GM12878 (cell line): ENCODE data around the gene PRKACG. TPM values are rescaled to one million over a fixed set of nuclear protein-coding genes. Genes with fewer than 3 reads are reported as not detected.

Source experiments
- ATAC-seq: fragments of 200-7000 bp; cut with Tn5 transposase; 3 replicates; pipeline ENCODE4 v1.9.1; 2020; ENCODE audit warnings: mild to moderate bottlenecking, moderate library complexity
- BruUV-seq: library from RNA; stranded (reverse); fragments of 400-500 nt; replicated peaks from 2 replicates; lab custom pipeline; 2021; lab: Mats Ljungman, UMichigan
- CTCF ChIA-PET: fragments of 300-600 bp; sonication (Branson Sonifier 250); formaldehyde crosslinking; extraction: SDS; loops from one replicate; lab custom pipeline; 2021; ENCODE audit warnings: inconsistent platforms; lab: Yijun Ruan, JAX
- POLR2A ChIA-PET: fragments of 350-600 bp; formaldehyde crosslinking; extraction: SDS; loops from one replicate; lab custom pipeline; 2021; ENCODE audit warnings: inconsistent platforms; lab: Charles Lee
- RAD21 ChIA-PET: fragments of 300-600 bp; sonication (Branson Sonifier 250); formaldehyde crosslinking; loops from one replicate; lab custom pipeline; 2023; ENCODE audit warnings: antibody characterized with exemption; ENCODE audit not compliant: unreplicated experiment; lab: Charles Lee
- SMC1A ChIA-PET: fragments of 300-600 bp; sonication (Branson Sonifier 250); formaldehyde crosslinking; loops from one replicate; lab custom pipeline; 2023; ENCODE audit not compliant: unreplicated experiment, uncharacterized antibody; lab: Charles Lee
- DNase-seq: peaks from one replicate; pipeline ENCODE4 v3.0.0-alpha.2; 2011; ENCODE audit warnings: low read depth, low spot score
- FAIRE-seq: peaks from 3 replicates; lab custom pipeline; 2011; peaks lifted over from hg19 to GRCh38; lab: Jason Lieb, UNC
- H2AFZ ChIP-seq: 2 replicates; pipeline ENCODE4 v1.6.0; 2011; ENCODE audit warnings: low read depth, low read length, control low read depth; ENCODE audit not compliant: control insufficient read depth
- H3K27ac ChIP-seq: 2 replicates; pipeline ENCODE4 v1.5.1; 2011; ENCODE audit warnings: control low read depth; ENCODE audit not compliant: control insufficient read depth, insufficient read depth
- H3K27me3 ChIP-seq, 2 experiments: replicated peaks in 1 of 2; 2 replicates each; pipeline versions ENCODE4 v1.6.0 to v1.6.1; 2011; ENCODE audit warnings: low read length in 1 of 2; ENCODE audit not compliant: control insufficient read depth in 2 of 2, insufficient read depth in 2 of 2
- H3K36me3 ChIP-seq, 2 experiments: 2 replicates each; pipeline ENCODE4 v1.5.1; 2011; ENCODE audit warnings: low read length in 1 of 2; ENCODE audit not compliant: control insufficient read depth in 2 of 2, insufficient read depth in 2 of 2
- H3K4me1 ChIP-seq: 2 replicates; pipeline ENCODE4 v1.6.1; 2011; ENCODE audit warnings: mild to moderate bottlenecking, low read length, moderate library complexity, mixed read lengths; ENCODE audit not compliant: control insufficient read depth, insufficient read depth
- H3K4me2 ChIP-seq: 2 replicates; pipeline ENCODE4 v1.6.0; 2011; ENCODE audit warnings: control low read depth; ENCODE audit not compliant: control insufficient read depth, insufficient read depth
- H3K4me3 ChIP-seq: fragments of 200-600 bp; sonication (generic); 2 replicates; pipeline ENCODE4 v1.5.1; 2016
- H3K79me2 ChIP-seq: 2 replicates; pipeline ENCODE4 v1.6.0; 2011; ENCODE audit warnings: low read length; ENCODE audit not compliant: control insufficient read depth, insufficient read depth
- H3K9ac ChIP-seq: 2 replicates; pipeline ENCODE4 v1.8.0; 2011; ENCODE audit warnings: low read length, control low read depth, mixed read lengths; ENCODE audit not compliant: control insufficient read depth, insufficient read depth
- H3K9me3 ChIP-seq: replicated peaks from 3 replicates; pipeline ENCODE4 v1.5.1; 2011; ENCODE audit warnings: mild to moderate bottlenecking, low read length; ENCODE audit not compliant: control insufficient read depth, insufficient read depth
- H4K20me1 ChIP-seq: 2 replicates; pipeline ENCODE4 v1.6.0; 2011; ENCODE audit not compliant: control insufficient read depth, insufficient read depth
- EGR1 ChIP-seq, 2 experiments: IDR thresholded peaks; 1 replicate in 1 of 2; 2 replicates in 1 of 2; pipeline ENCODE4 v1.6.1; 2011 to 2012; ENCODE audit warnings: low read depth in 2 of 2, low read length in 2 of 2, borderline replicate concordance in 1 of 2, mild to moderate bottlenecking in 1 of 2, moderate library complexity in 1 of 2
- KLF5 ChIP-seq: fragments of 450-650 bp; IDR thresholded peaks from 2 replicates; pipeline ENCODE4 v1.6.1; 2014; ENCODE audit warnings: mild to moderate bottlenecking; ENCODE audit not compliant: partially characterized antibody
- STAT1 ChIP-seq: fragments of 450-650 bp; conservative IDR thresholded peaks from 2 replicates; pipeline ENCODE4 v1.6.1; 2014; ENCODE audit warnings: antibody characterized with exemption, mild to moderate bottlenecking
- TBL1XR1 ChIP-seq: IDR thresholded peaks from 2 replicates; pipeline ENCODE4 v1.6.1; 2012; ENCODE audit warnings: low read depth, low read length, improper control_type of control experiment
- ZSCAN29 ChIP-seq: fragments of 450-650 bp; IDR thresholded peaks from 2 replicates; pipeline ENCODE4 v1.6.1; 2017; ENCODE audit warnings: mild to moderate bottlenecking, moderate library complexity
- ZZZ3 ChIP-seq: IDR thresholded peaks from 2 replicates; pipeline ENCODE4 v1.6.1; 2011; ENCODE audit warnings: low read depth; ENCODE audit not compliant: control insufficient read depth, insufficient read length
- WGBS: methylation state at CpG from one replicate; pipeline ENCODE4 v1.1.6; 2016; ENCODE audit warnings: low lambda C conversion rate; ENCODE audit not compliant: insufficient replicate concordance, insufficient coverage; ENCODE audit errors: missing lambda C conversion rate; 5-methylcytosine and 5-hydroxymethylcytosine counted together
- in situ Hi-C: fragments of 300-500 bp; cut with MboI; formaldehyde crosslinking; loops from 9 replicates; pipeline ENCODE4 v1.14.3; 2018; ENCODE audit warnings: mixed read lengths
- intact Hi-C: fragments of 100-400 bp; cut with micrococcal nuclease; formaldehyde crosslinking; loops from one replicate; pipeline ENCODE4 v1.14.2; 2022; ENCODE audit not compliant: unreplicated experiment
- polyA plus RNA-seq, 11 experiments: library from polyadenylated mRNA; depleted of rRNA in 4 of 11; unstranded in 6 of 11; stranded (reverse) in 5 of 11; fragments of >200 nt; fragmentation: Nextera tagmentation in 4 of 11; fragmentation: Illumina TruSeq in 1 of 11; extraction: Ambion mirVana in 4 of 11; extraction: Trizol in 1 of 11; gene quantifications; 1 replicate in 1 of 11; 2 replicates in 10 of 11; pipeline versions ENCODE4 v1.2.1 to v1.2.3, GENCODE V29; 2011 to 2016; ENCODE audit warnings: inconsistent platforms in 2 of 11, missing spikeins in 2 of 11, low read depth in 1 of 11
- total RNA-seq, 4 experiments: library from RNA; depleted of rRNA in 3 of 4; stranded (reverse); fragments of >200 nt in 3 of 4; fragmentation: Illumina TruSeq in 1 of 4; extraction: Trizol in 1 of 4; gene quantifications; 2 replicates each; pipeline versions ENCODE4 v1.2.1 to v1.2.3, GENCODE V29; 2013 to 2021
- TF ChIP-seq, protein P1 (sequence below): IDR thresholded peaks from 2 replicates; pipeline ENCODE4 v1.6.1; 2012; ENCODE audit warnings: low read depth, low read length, improper control_type of control experiment
- TF ChIP-seq, protein P2 (sequence below): IDR thresholded peaks from 2 replicates; pipeline ENCODE4 v1.6.1; 2011; ENCODE audit warnings: low read depth, mild to moderate bottlenecking, low read length, moderate library complexity, borderline replicate concordance; ENCODE audit errors: extremely low read depth
- TF ChIP-seq, protein P3 (sequence below): fragments of 450-650 bp; IDR thresholded peaks from 2 replicates; pipeline ENCODE4 v1.6.1; 2016; ENCODE audit warnings: mild to moderate bottlenecking
- TF ChIP-seq, protein P4 (sequence below): fragments of 450-650 bp; IDR thresholded peaks from 2 replicates; pipeline ENCODE4 v1.6.1; 2017; ENCODE audit warnings: antibody characterized with exemption, mild to moderate bottlenecking, moderate library complexity
- TF ChIP-seq, protein P5 (sequence below): fragments of 450-650 bp; IDR thresholded peaks from 2 replicates; pipeline ENCODE4 v1.6.1; 2018; ENCODE audit warnings: mild to moderate bottlenecking, low read depth, moderate library complexity; ENCODE audit not compliant: partially characterized antibody

PRKACG gene
- total and polyA plus RNA-seq, 10 of the 15 experiments (the other 5 are each of a cell fraction or from before 2014, with no cell fraction given) = not detected

DNA sequence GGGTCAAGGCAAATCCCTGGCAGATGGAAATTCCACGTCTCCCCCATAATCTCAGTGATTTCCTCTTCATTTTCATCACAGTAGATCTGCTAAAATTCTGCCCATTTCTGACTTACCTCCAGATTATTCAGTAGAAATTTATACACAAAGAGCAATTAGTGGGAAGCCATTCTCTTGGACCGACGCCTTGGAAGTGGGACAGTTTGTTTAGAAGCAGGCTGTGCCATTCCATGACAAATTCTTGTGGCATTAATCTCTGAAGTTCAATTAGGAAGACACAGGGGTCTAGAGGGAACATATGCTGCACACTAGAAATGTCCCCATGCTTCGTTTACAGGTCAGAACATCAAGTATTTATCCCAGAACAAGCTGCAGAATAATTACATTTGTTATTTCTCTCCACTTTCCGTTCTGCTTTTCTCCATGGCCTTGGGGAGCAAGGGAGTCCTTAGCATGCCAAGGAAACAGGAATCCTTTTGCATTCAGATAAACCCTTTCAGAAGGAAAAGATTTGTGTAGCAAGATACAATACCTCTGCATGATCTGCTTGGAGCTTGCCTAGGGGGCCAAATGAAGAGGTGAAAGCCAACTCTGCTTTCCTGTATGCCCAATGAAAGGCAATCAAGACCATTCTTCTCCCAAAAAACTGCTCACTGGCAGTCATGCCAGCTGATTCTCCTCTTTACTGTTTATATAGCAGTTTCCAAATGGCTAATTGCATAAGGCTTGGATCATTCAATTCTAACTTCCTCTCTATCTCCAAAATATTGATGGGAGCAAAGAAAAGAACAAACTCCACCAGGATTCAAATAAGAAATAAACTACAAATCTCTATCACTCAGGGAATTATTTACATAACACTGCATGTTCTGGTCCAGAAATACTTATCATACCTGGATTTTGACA is 2.5 kb upstream of the PRKACG start:
- POLR2A ChIA-PET = interaction anchor here (0.9 kb wide), 1 partner anchor 8 kb away, joined by 3 read pairs; no protein-coding TSS in a partner anchor
- Histone ChIP-seq H3K4me3 (no peak overlapping the region), H3K27ac (no peak overlapping the region), H4K20me1 (no peaks in the 10 kb centered on the region), H3K9me3 (no peaks in the 10 kb centered on the region), H3K4me2 (no peak overlapping the region), H2AFZ (no peak overlapping the region), H3K79me2 (no peaks in the 10 kb centered on the region), H3K9ac (no peak overlapping the region), H3K27me3 (no peaks in the 10 kb centered on the region), H3K4me1 (peaks cover 10% of the 10 kb centered on the region; the same call in 1 of the 2 replicates), H3K36me3 (no peaks in the 10 kb centered on the region)
- ATAC-seq (no peak), DNase-seq (no peak), FAIRE-seq (no peak)
- BruUV-seq = no TSS peak
- WGBS = 40% methylated on average over 5 of the region's 5 CpGs
- RAD21 ChIA-PET = no interaction called here
- CTCF ChIA-PET = interaction anchor here (0.6 to 1.4 kb wide), 3 partner anchors 9 to 330 kb away, joined by 3 read pairs; no protein-coding TSS in a partner anchor
- SMC1A ChIA-PET = no interaction called here
- intact Hi-C loops (no loop called here), in situ Hi-C loops (no loop called here)
- TF ChIP-seq ZSCAN29 (no peak), STAT1 (no peak), KLF5 (no peak), TBL1XR1 (no peak), EGR1 (IDR thresholded peaks at IDR 0.05; ENCODE audit: borderline replicate concordance in 1 of 2, low read depth in 2 of 2, low read length in 2 of 2) (no peak), ZZZ3 (no peak)
- TF ChIP-seq, protein P1, sequence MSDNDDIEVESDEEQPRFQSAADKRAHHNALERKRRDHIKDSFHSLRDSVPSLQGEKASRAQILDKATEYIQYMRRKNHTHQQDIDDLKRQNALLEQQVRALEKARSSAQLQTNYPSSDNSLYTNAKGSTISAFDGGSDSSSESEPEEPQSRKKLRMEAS = no peak
- TF ChIP-seq, protein P2, sequence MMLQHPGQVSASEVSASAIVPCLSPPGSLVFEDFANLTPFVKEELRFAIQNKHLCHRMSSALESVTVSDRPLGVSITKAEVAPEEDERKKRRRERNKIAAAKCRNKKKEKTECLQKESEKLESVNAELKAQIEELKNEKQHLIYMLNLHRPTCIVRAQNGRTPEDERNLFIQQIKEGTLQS = no peak
- TF ChIP-seq, protein P3, sequence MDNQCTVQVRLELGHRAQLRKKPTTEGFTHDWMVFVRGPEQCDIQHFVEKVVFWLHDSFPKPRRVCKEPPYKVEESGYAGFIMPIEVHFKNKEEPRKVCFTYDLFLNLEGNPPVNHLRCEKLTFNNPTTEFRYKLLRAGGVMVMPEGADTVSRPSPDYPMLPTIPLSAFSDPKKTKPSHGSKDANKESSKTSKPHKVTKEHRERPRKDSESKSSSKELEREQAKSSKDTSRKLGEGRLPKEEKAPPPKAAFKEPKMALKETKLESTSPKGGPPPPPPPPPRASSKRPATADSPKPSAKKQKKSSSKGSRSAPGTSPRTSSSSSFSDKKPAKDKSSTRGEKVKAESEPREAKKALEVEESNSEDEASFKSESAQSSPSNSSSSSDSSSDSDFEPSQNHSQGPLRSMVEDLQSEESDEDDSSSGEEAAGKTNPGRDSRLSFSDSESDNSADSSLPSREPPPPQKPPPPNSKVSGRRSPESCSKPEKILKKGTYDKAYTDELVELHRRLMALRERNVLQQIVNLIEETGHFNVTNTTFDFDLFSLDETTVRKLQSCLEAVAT = no peak
- TF ChIP-seq, protein P4, sequence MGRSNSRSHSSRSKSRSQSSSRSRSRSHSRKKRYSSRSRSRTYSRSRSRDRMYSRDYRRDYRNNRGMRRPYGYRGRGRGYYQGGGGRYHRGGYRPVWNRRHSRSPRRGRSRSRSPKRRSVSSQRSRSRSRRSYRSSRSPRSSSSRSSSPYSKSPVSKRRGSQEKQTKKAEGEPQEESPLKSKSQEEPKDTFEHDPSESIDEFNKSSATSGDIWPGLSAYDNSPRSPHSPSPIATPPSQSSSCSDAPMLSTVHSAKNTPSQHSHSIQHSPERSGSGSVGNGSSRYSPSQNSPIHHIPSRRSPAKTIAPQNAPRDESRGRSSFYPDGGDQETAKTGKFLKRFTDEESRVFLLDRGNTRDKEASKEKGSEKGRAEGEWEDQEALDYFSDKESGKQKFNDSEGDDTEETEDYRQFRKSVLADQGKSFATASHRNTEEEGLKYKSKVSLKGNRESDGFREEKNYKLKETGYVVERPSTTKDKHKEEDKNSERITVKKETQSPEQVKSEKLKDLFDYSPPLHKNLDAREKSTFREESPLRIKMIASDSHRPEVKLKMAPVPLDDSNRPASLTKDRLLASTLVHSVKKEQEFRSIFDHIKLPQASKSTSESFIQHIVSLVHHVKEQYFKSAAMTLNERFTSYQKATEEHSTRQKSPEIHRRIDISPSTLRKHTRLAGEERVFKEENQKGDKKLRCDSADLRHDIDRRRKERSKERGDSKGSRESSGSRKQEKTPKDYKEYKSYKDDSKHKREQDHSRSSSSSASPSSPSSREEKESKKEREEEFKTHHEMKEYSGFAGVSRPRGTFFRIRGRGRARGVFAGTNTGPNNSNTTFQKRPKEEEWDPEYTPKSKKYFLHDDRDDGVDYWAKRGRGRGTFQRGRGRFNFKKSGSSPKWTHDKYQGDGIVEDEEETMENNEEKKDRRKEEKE = no peak
- TF ChIP-seq, protein P5, sequence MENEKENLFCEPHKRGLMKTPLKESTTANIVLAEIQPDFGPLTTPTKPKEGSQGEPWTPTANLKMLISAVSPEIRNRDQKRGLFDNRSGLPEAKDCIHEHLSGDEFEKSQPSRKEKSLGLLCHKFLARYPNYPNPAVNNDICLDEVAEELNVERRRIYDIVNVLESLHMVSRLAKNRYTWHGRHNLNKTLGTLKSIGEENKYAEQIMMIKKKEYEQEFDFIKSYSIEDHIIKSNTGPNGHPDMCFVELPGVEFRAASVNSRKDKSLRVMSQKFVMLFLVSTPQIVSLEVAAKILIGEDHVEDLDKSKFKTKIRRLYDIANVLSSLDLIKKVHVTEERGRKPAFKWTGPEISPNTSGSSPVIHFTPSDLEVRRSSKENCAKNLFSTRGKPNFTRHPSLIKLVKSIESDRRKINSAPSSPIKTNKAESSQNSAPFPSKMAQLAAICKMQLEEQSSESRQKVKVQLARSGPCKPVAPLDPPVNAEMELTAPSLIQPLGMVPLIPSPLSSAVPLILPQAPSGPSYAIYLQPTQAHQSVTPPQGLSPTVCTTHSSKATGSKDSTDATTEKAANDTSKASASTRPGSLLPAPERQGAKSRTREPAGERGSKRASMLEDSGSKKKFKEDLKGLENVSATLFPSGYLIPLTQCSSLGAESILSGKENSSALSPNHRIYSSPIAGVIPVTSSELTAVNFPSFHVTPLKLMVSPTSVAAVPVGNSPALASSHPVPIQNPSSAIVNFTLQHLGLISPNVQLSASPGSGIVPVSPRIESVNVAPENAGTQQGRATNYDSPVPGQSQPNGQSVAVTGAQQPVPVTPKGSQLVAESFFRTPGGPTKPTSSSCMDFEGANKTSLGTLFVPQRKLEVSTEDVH = no peak
